HL-60 (cell line): Measurements from ENCODE around the gene EXOC1L.

ENCODE experiments used
- CTCF ChIP-seq: IDR thresholded peaks from one replicate; pipeline ENCODE4 v1.5.1; 2011; ENCODE audit warnings: low read length, control low read depth, inconsistent platforms; ENCODE audit not compliant: insufficient read depth
- POLR2AphosphoS5 ChIP-seq: IDR thresholded peaks from 2 replicates; pipeline ENCODE4 v1.6.1; 2012; ENCODE audit warnings: low read depth

DNA sequence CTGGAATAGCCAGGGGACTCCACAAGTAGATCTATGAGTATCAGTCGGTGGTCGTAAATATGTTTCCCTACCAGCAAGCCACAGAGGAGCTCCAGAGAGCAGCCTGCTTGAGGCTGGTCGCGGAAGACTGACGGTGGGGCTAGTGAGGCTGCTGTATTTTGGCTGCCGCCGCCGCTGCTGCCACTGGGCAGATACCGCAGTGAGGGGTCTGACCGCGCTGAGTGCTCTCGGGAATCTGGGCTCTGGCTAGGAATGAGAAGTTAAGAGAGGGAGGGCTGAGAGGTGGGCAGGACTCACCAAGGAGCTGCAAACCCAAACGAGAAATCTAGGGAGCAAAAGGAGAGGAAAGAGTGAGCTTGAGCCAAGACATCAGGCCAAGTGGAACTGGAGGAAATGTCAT, at the start of gene EXOC1L:
- TF ChIP-seq CTCF (no peak), POLR2AphosphoS5 (no peak)
